ENCODE measurements around the gene RASSF3. TPM values are rescaled to one million over a fixed set of nuclear protein-coding genes. Genes with fewer than 3 reads are reported as not detected.

The RASSF3 gene
- total and polyA plus RNA-seq, 2 of the 13 experiments (the other 11 are each of a cell fraction or from before 2014, with no cell fraction given): 15.5 to 16.0 TPM

GRCh38 chr12:64608901-64609535 lies 1.3 kb upstream of the RASSF3 start (continued):
- TF ChIP-seq STAT6 (CRISPR knock-in tag; IDR thresholded peaks at IDR 0.05; ENCODE audit: borderline replicate concordance) (no peak), TEAD3 (CRISPR knock-in tag; optimal IDR thresholded peaks at IDR 0.05; ENCODE audit: borderline replicate concordance) (peak; percentile 28), ZNF331 (CRISPR knock-in tag; IDR thresholded peaks at IDR 0.05) (0 out of 2 replicates have a peak, but pooled peaks have one; percentile 12), FOXJ3 (CRISPR knock-in tag; IDR thresholded peaks at IDR 0.05; ENCODE audit: borderline replicate concordance) (no peak), ATF7-NPFF (CRISPR knock-in tag; IDR thresholded peaks at IDR 0.05; ENCODE audit: low read depth) (no peak), ZNF569 (CRISPR knock-in tag; IDR thresholded peaks at IDR 0.05; ENCODE audit: borderline replicate concordance) (no peak), HES4 (CRISPR knock-in tag; IDR thresholded peaks at IDR 0.05; ENCODE audit: borderline replicate concordance) (no peak), FOXK1 (CRISPR knock-in tag; IDR thresholded peaks at IDR 0.05; ENCODE audit: borderline replicate concordance, low read depth) (peak; percentile 16; the same call in 1 of the 2 replicates), ZNF281 (CRISPR knock-in tag; IDR thresholded peaks at IDR 0.05; ENCODE audit: borderline replicate concordance) (no peak), ZBTB25 (CRISPR knock-in tag; IDR thresholded peaks at IDR 0.05) (no peak), ZNF629 (CRISPR knock-in tag; conservative IDR thresholded peaks at IDR 0.05) (peak; percentile 37), TRIM24 (CRISPR knock-in tag; IDR thresholded peaks at IDR 0.05) (no peak), HOXA3 (CRISPR knock-in tag; IDR thresholded peaks at IDR 0.05) (peak; percentile 17; the same call in 1 of the 2 replicates), MIXL1 (CRISPR knock-in tag; IDR thresholded peaks at IDR 0.05) (peak; percentile 8; the same call in 1 of the 2 replicates), MTF1 (CRISPR knock-in tag; IDR thresholded peaks at IDR 0.05) (no peak), MAFG (CRISPR knock-in tag; IDR thresholded peaks at IDR 0.05) (no peak), SKI (IDR thresholded peaks at IDR 0.05; ENCODE audit: partially characterized antibody) (no peak), HMGXB4 (CRISPR knock-in tag; IDR thresholded peaks at IDR 0.05; ENCODE audit: borderline replicate concordance in 1 of 2, low read depth in 1 of 2) (peak in 1 of 2 experiments; percentile 36; a peak in 1 of 4 replicates), ZFY (CRISPR knock-in tag; IDR thresholded peaks at IDR 0.05) (0 out of 2 replicates have a peak, but pooled peaks have one; percentile 18), YEATS4 (CRISPR knock-in tag; IDR thresholded peaks at IDR 0.05; ENCODE audit: borderline replicate concordance) (no peak), HNRNPK (IDR thresholded peaks at IDR 0.05; ENCODE audit: low read depth, low read length, poor library complexity, severe bottlenecking) (no peak), RELA (CRISPR knock-in tag; IDR thresholded peaks at IDR 0.05) (no peak)

All from HepG2 (cell line).